ENCODE data around the gene DSCAML1. TPM values are rescaled to one million over a fixed set of nuclear protein-coding genes. Genes with fewer than 3 reads are reported as not detected.

DSCAML1 gene
- total and polyA plus RNA-seq, 5 donors from 2014 or later, result 0.08 to 1.6 (median 0.30) TPM; not detected in 1

- H3K27ac ChIP-seq (ENCODE audit: insufficient read depth, low read length, poor library complexity, severe bottlenecking), result no peak overlapping the region
- H3K9me3 ChIP-seq (ENCODE audit: control insufficient read depth in 2 of 2, low read length in 2 of 2), result no peaks in the 10 kb centered on the region
- no peak for DNase-seq
These were observed 16.6 kb downstream of the DSCAML1 start for GRCh38 chr11:117780456-117780855.

GRCh38 chr11:117774553-117774952 lies 22.5 kb downstream of the DSCAML1 start:
- H3K27ac Mint-ChIP-seq, result no peak overlapping the region
- Histone ChIP-seq H3K36me3 (ENCODE audit: control insufficient read depth, insufficient read depth, low read length) (no peaks in the 10 kb centered on the region), H3K4me1 (ENCODE audit: control insufficient read depth, insufficient read depth, low read length, poor library complexity, severe bottlenecking) (no peaks in the 10 kb centered on the region), H3K9me3 (ENCODE audit: control insufficient read depth in 2 of 2, low read length in 2 of 2) (no peaks in the 10 kb centered on the region), H3K27ac (ENCODE audit: insufficient read depth, low read length, poor library complexity, severe bottlenecking) (no peak overlapping the region), H3K27me3 (ENCODE audit: control insufficient read depth, insufficient read depth, low read length) (peaks cover 1% of the 10 kb centered on the region), H3K4me3 (ENCODE audit: low read depth, low read length) (no peak overlapping the region)
- H3K27me3 Mint-ChIP-seq, result peaks cover 4% of the 10 kb centered on the region
- no peak for ATAC-seq (ENCODE audit: low read depth in 2 of 2)
- DNase-seq, result no peak
- no peaks in the 10 kb centered on the region for H3K4me1 Mint-ChIP-seq
- no peak overlapping the region for H3K4me3 Mint-ChIP-seq
- peaks cover 9% of the 10 kb centered on the region for H3K36me3 Mint-ChIP-seq
- H3K9me3 Mint-ChIP-seq, result no peaks in the 10 kb centered on the region

More at GRCh38 chr11:117780456-117780855, 16.6 kb downstream of the DSCAML1 start:
- Mint-ChIP-seq H3K27me3 (peaks cover 22% of the 10 kb centered on the region), H3K27ac (no peak overlapping the region), H3K36me3 (peaks cover 4% of the 10 kb centered on the region), H3K9me3 (no peaks in the 10 kb centered on the region), H3K4me3 (no peak overlapping the region), H3K4me1 (peaks cover 0 to 3% (median 0%) of the 10 kb centered on the region in 4 donors)
- H3K4me3 ChIP-seq (ENCODE audit: low read depth, low read length), result no peak overlapping the region
- no peaks in the 10 kb centered on the region for H3K36me3 ChIP-seq (ENCODE audit: control insufficient read depth, insufficient read depth, low read length)
- H3K27me3 ChIP-seq (ENCODE audit: control insufficient read depth, insufficient read depth, low read length), result peaks cover 6% of the 10 kb centered on the region
- no peaks in the 10 kb centered on the region for H3K4me1 ChIP-seq (ENCODE audit: control insufficient read depth, insufficient read depth, low read length, poor library complexity, severe bottlenecking)
- no peak for ATAC-seq (ENCODE audit: low read depth in 2 of 2)

GRCh38 chr11:117772360-117772759 lies 24.7 kb downstream of the DSCAML1 start:
- Histone ChIP-seq H3K4me1 (ENCODE audit: control insufficient read depth, insufficient read depth, low read length, poor library complexity, severe bottlenecking) (no peaks in the 10 kb centered on the region), H3K36me3 (ENCODE audit: control insufficient read depth, insufficient read depth, low read length) (no peaks in the 10 kb centered on the region), H3K4me3 (ENCODE audit: low read depth, low read length) (no peak overlapping the region), H3K27me3 (ENCODE audit: control insufficient read depth, insufficient read depth, low read length) (no peaks in the 10 kb centered on the region), H3K27ac (ENCODE audit: insufficient read depth, low read length, poor library complexity, severe bottlenecking) (no peak overlapping the region), H3K9me3 (ENCODE audit: control insufficient read depth in 2 of 2, low read length in 2 of 2) (no peaks in the 10 kb centered on the region)
- H3K27ac Mint-ChIP-seq, result peak overlapping the region in 1 of 3 donors; percentile 11
- H3K27me3 Mint-ChIP-seq, result no peaks in the 10 kb centered on the region
- H3K9me3 Mint-ChIP-seq, result no peaks in the 10 kb centered on the region
- H3K4me3 Mint-ChIP-seq, result no peak overlapping the region
- no peaks in the 10 kb centered on the region for H3K4me1 Mint-ChIP-seq
- DNase-seq (no peak), ATAC-seq (ENCODE audit: low read depth in 2 of 2) (no peak)
- peaks cover 5% of the 10 kb centered on the region for H3K36me3 Mint-ChIP-seq

- H3K36me3 ChIP-seq (ENCODE audit: control insufficient read depth, insufficient read depth, low read length), result no peaks in the 10 kb centered on the region
- no peaks in the 10 kb centered on the region for H3K27me3 ChIP-seq (ENCODE audit: control insufficient read depth, insufficient read depth, low read length)
- H3K27ac ChIP-seq (ENCODE audit: insufficient read depth, low read length, poor library complexity, severe bottlenecking), result no peak overlapping the region
- Mint-ChIP-seq H3K27ac (no peak overlapping the region), H3K27me3 (no peaks in the 10 kb centered on the region), H3K4me1 (no peaks in the 10 kb centered on the region), H3K4me3 (no peak overlapping the region), H3K9me3 (no peaks in the 10 kb centered on the region), H3K36me3 (peaks cover 5% of the 10 kb centered on the region)
- DNase-seq (no peak), ATAC-seq (ENCODE audit: low read depth in 2 of 2) (no peak)
- no peak overlapping the region for H3K4me3 ChIP-seq (ENCODE audit: low read depth, low read length)
- no peaks in the 10 kb centered on the region for H3K4me1 ChIP-seq (ENCODE audit: control insufficient read depth, insufficient read depth, low read length, poor library complexity, severe bottlenecking)
- no peaks in the 10 kb centered on the region for H3K9me3 ChIP-seq (ENCODE audit: control insufficient read depth in 2 of 2, low read length in 2 of 2)
These were observed 25.2 kb downstream of the DSCAML1 start for GRCh38 chr11:117771841-117772240.

GRCh38 chr11:117771197-117771596 lies 25.8 kb downstream of the DSCAML1 start:
- Mint-ChIP-seq H3K27me3 (no peaks in the 10 kb centered on the region), H3K4me1 (no peaks in the 10 kb centered on the region), H3K36me3 (peaks cover 5% of the 10 kb centered on the region), H3K4me3 (no peak overlapping the region), H3K27ac (no peak overlapping the region), H3K9me3 (no peaks in the 10 kb centered on the region)
- ATAC-seq (ENCODE audit: low read depth in 2 of 2), result no peak
- H3K4me1 ChIP-seq (ENCODE audit: control insufficient read depth, insufficient read depth, low read length, poor library complexity, severe bottlenecking), result no peaks in the 10 kb centered on the region
- no peaks in the 10 kb centered on the region for H3K9me3 ChIP-seq (ENCODE audit: control insufficient read depth in 2 of 2, low read length in 2 of 2)
- no peak overlapping the region for H3K4me3 ChIP-seq (ENCODE audit: low read depth, low read length)
- no peaks in the 10 kb centered on the region for H3K36me3 ChIP-seq (ENCODE audit: control insufficient read depth, insufficient read depth, low read length)
- no peak for DNase-seq
- no peaks in the 10 kb centered on the region for H3K27me3 ChIP-seq (ENCODE audit: control insufficient read depth, insufficient read depth, low read length)
- H3K27ac ChIP-seq (ENCODE audit: insufficient read depth, low read length, poor library complexity, severe bottlenecking), result no peak overlapping the region

GRCh38 chr11:117770061-117770460 lies 27.0 kb downstream of the DSCAML1 start:
- Mint-ChIP-seq H3K4me1 (no peaks in the 10 kb centered on the region), H3K27me3 (no peaks in the 10 kb centered on the region), H3K27ac (peak overlapping the region in 1 of 3 donors; percentile 11), H3K4me3 (no peak overlapping the region), H3K9me3 (peaks cover 0 to 3% (median 0%) of the 10 kb centered on the region in 7 donors), H3K36me3 (peaks cover 5% of the 10 kb centered on the region)
- H3K27me3 ChIP-seq (ENCODE audit: control insufficient read depth, insufficient read depth, low read length), result no peaks in the 10 kb centered on the region
- no peak for ATAC-seq (ENCODE audit: low read depth in 2 of 2)
- no peaks in the 10 kb centered on the region for H3K36me3 ChIP-seq (ENCODE audit: control insufficient read depth, insufficient read depth, low read length)
- DNase-seq, result no peak
- H3K9me3 ChIP-seq (ENCODE audit: control insufficient read depth in 2 of 2, low read length in 2 of 2), result no peaks in the 10 kb centered on the region
- H3K4me1 ChIP-seq (ENCODE audit: control insufficient read depth, insufficient read depth, low read length, poor library complexity, severe bottlenecking), result no peaks in the 10 kb centered on the region
- H3K27ac ChIP-seq (ENCODE audit: insufficient read depth, low read length, poor library complexity, severe bottlenecking), result no peak overlapping the region
- no peak overlapping the region for H3K4me3 ChIP-seq (ENCODE audit: low read depth, low read length)

- DNase-seq (no peak), ATAC-seq (ENCODE audit: low read depth in 2 of 2) (no peak)
- no peak overlapping the region for H3K4me3 Mint-ChIP-seq
- Histone ChIP-seq H3K36me3 (ENCODE audit: control insufficient read depth, insufficient read depth, low read length) (no peaks in the 10 kb centered on the region), H3K4me3 (ENCODE audit: low read depth, low read length) (no peak overlapping the region), H3K9me3 (ENCODE audit: control insufficient read depth in 2 of 2, low read length in 2 of 2) (no peaks in the 10 kb centered on the region), H3K27me3 (ENCODE audit: control insufficient read depth, insufficient read depth, low read length) (no peaks in the 10 kb centered on the region), H3K27ac (ENCODE audit: insufficient read depth, low read length, poor library complexity, severe bottlenecking) (no peak overlapping the region), H3K4me1 (ENCODE audit: control insufficient read depth, insufficient read depth, low read length, poor library complexity, severe bottlenecking) (no peaks in the 10 kb centered on the region)
- H3K4me1 Mint-ChIP-seq, result no peaks in the 10 kb centered on the region
- H3K36me3 Mint-ChIP-seq, result peaks cover 5% of the 10 kb centered on the region
- no peaks in the 10 kb centered on the region for H3K27me3 Mint-ChIP-seq
- H3K9me3 Mint-ChIP-seq, result peaks cover 0 to 3% (median 0%) of the 10 kb centered on the region in 7 donors
- H3K27ac Mint-ChIP-seq, result no peak overlapping the region
These were observed 27.5 kb downstream of the DSCAML1 start for GRCh38 chr11:117769533-117769932.

- no peak overlapping the region for H3K4me3 ChIP-seq (ENCODE audit: low read depth, low read length)
- H3K27me3 ChIP-seq (ENCODE audit: control insufficient read depth, insufficient read depth, low read length), result no peaks in the 10 kb centered on the region
- no peaks in the 10 kb centered on the region for H3K9me3 ChIP-seq (ENCODE audit: control insufficient read depth in 2 of 2, low read length in 2 of 2)
- ATAC-seq (ENCODE audit: low read depth in 2 of 2) (no peak), DNase-seq (no peak)
- Mint-ChIP-seq H3K9me3 (peaks cover 0 to 3% (median 0%) of the 10 kb centered on the region in 7 donors), H3K4me1 (no peaks in the 10 kb centered on the region), H3K27me3 (no peaks in the 10 kb centered on the region), H3K36me3 (peaks cover 5% of the 10 kb centered on the region), H3K4me3 (no peak overlapping the region), H3K27ac (no peak overlapping the region)
- no peaks in the 10 kb centered on the region for H3K4me1 ChIP-seq (ENCODE audit: control insufficient read depth, insufficient read depth, low read length, poor library complexity, severe bottlenecking)
- H3K27ac ChIP-seq (ENCODE audit: insufficient read depth, low read length, poor library complexity, severe bottlenecking), result no peak overlapping the region
- no peaks in the 10 kb centered on the region for H3K36me3 ChIP-seq (ENCODE audit: control insufficient read depth, insufficient read depth, low read length)
These were observed 28.5 kb downstream of the DSCAML1 start for GRCh38 chr11:117768506-117768905.
